HG02884 (cell line): Measurements from ENCODE around the gene PKIG.
"Not testable (repeated sequence)": the region's sequence is repeated elsewhere in the genome, so short reads cannot be mapped to it uniquely, and the experiment has no call there.

Experiments used
- ATAC-seq: cut with Tn5 transposase; IDR thresholded peaks from one replicate; pipeline ENCODE4 v1.9.1; 2021; ENCODE audit warnings: mild to moderate bottlenecking, moderate library complexity; ENCODE audit not compliant: unreplicated experiment

PKIG gene

GRCh38 chr20:44582311-44583025, at the start of gene PKIG:
Gene PKIG, plus strand, starts transcription at chr20:44582579. Its CDS starts 31,978 bp downstream, at chr20:44614557.
- no peak for ATAC-seq

GRCh38 chr20:44532981-44533331, 49.4 kb upstream of the PKIG start:
- ATAC-seq, result no peak

- no peak for ATAC-seq
These were observed 48.5 kb upstream of the PKIG start for GRCh38 chr20:44533928-44534327.

GRCh38 chr20:44536175-44536574, 46.2 kb upstream of the PKIG start:
- no peak for ATAC-seq

DNA sequence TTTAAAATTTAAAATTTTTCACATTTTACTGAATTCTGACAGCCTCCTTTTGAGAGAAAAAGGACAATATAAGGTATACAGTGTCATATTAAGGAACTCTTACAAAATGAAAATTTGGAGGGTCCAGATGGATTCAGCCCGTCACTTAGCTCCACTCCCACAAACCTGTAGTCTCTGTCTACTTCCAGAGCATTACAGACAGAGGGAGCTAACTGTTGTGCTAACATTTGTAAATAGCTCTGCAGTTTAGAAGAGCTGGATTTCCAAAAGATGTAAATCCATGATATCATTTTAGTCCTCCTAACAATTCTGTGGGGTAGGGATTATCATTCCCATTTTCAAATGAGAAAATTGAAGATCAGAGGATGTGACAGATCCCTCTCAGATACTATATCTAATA, 44.4 kb upstream of the PKIG start:
- no peak for ATAC-seq

DNA sequence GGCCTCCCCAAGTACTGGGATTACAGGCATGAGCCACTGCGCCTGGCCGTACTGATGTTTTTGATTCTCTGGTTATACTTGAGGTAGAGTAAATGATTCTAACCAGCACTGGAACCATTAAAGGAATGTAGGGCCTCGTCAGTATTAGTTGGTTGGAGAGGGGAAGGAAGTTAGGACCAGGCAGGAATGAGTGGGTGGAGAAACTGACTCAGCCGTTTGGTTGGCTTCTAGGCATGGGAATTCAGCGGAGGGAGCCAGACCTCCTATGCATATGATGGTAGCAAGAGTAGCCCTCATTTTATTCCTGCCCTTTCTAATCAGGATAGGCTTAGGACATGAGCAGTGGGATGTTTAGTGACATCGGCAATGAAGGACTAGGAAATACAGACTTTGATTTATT, 41.5 kb upstream of the PKIG start:
- no peak for ATAC-seq

- no peak for ATAC-seq
These were observed 40.4 kb upstream of the PKIG start for GRCh38 chr20:44541992-44542391.

- no peak for ATAC-seq
These were observed 39.5 kb upstream of the PKIG start for GRCh38 chr20:44542890-44543289.

GRCh38 chr20:44543358-44543757, 39.0 kb upstream of the PKIG start:
- ATAC-seq, result no peak

GRCh38 chr20:44544263-44544662, 38.1 kb upstream of the PKIG start:
- no peak for ATAC-seq

- no peak for ATAC-seq
These were observed 35.0 kb upstream of the PKIG start for GRCh38 chr20:44547419-44547818.

- ATAC-seq, result no peak
These were observed 33.3 kb upstream of the PKIG start for GRCh38 chr20:44549123-44549522.

DNA sequence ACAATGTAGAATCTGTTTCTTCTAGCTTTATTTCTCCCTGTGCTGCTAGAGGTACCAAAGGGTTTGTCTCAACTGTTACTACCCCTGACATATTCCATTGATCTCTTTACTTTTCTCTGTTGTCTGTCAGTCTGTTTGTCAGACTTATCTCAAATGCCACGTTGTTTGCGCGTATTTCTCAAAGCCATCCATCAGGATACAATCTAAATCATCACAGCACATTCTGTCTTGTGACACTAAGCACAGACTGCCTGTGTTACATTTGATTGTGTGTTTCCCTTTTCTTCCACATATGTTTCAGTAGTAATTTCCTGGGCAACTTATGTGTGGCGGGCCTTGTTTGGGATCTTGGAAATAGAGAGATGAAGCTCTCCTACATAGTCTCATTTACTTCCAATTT, 30.3 kb upstream of the PKIG start:
- no peak for ATAC-seq

DNA sequence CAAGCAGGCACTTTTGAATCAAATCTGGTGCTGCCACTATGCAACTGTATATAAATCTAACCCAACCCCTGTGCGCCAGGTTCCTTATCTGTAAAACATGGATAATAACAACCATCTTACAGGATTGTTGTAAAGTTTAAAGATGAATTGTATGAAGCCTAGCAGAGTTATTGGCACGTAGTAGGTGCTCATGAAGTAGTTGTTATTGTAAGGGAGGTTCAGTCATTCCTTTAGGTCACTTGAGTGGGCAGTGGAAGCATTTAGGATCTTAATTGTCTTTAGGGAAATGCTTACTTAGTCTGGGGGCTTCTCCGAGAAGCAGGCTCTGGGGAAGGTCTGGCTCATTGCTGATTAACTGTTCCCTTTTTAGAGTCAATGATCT, 29.8 kb upstream of the PKIG start:
- no peak for ATAC-seq

GRCh38 chr20:44552950-44553908, 29.1 kb upstream of the PKIG start:
- no peak for ATAC-seq

DNA sequence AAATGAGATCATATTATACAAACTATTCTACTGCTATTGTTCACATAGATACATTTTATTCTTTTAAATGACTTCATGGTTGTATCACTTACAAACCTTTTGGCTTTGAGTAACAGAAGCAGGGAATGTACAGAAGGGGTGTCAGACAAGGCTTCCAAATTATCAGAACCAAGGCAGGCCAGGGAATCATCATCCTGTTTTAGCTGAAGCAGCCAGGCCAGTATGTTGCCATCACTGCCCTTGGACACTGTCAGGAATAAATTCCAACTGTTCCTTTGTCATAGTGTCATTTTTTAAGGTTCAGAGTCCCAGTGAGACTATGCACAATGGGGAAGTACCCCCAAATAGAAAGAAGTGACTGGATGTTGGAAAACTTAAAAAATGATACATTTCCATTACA, 23.1 kb upstream of the PKIG start:
- no peak for ATAC-seq

- no peak for ATAC-seq
These were observed 22.1 kb upstream of the PKIG start for GRCh38 chr20:44560229-44560628.

DNA sequence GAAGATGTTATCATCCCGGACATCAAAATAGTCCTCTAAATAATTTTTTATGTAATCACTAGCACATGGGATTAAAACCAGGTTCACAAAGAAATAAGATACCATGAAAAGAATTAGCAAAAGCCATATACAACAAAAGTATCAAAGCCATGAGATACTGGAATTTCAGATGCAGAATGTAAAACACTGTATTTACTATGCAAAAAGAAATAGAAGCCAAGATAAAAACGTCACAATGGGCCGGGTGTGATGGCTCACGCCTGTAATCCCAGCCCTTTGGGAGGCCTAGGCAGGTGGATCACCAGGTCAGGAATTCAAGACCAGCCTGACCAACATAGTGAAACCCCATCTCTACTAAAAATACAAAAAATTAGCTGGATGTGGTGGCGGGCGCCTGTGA, 21.6 kb upstream of the PKIG start:
- ATAC-seq, result not testable (repeated sequence)

GRCh38 chr20:44561876-44562275, 20.5 kb upstream of the PKIG start:
- no peak for ATAC-seq

DNA sequence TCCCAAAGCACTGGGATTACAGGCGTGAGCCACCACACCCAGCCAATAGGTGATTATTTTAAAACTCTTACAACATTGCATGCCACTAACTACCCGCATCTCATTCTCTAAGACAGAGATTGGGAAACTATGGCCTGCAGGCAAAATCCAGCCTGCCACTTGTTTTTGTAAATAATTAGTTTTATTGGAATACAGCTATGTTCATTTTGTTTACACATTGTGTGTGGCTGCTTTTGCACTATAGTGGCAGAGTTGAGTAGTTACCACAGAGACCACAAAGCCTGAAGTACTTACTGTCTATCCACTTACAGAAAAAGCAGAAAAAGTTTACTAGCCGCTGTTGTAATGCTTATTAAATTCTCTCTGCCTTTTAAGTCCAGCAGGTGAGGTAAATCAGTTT, 16.4 kb upstream of the PKIG start:
- ATAC-seq, result no peak

DNA sequence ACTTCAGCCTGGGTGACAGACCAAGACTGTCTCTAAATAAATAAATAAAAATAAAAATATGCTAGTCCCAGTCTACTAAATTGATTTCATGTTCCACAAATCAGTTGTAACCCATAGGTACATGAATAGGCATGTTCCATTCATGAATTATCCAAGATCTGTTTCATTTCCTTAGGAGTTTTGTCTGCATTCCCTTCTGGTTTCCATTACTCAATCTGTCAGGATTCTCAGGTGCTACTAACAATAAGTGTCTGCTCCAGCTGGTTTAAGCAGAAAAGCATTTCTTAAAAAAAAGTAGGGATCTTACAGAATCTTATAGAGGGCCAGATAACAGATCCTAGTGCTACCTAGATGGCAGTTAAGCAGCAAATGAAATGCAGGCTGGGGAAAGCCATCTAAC, 15.6 kb upstream of the PKIG start:
- no peak for ATAC-seq

DNA sequence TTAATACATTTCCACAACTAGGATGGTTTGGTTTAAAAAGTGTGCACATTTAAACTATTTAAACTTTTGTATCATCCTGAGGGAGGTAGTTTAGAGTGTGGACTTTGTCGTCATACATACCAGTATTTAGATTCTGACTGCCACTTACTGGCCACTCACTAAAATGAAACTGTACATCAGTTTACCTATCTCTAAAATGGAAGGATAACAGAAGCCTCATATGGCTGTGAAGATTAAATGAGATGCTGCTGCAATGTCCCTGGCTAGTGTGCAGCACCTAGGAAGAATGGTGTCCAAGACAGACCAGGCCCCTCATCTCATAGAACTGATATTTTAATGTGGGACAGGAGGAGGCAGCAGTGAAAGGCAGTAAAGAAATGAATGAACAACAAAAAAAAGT, 12.0 kb upstream of the PKIG start:
- ATAC-seq, result no peak
